K562 (cell line): ENCODE measurements around the gene ARHGEF38. TPM values are rescaled to one million over a fixed set of nuclear protein-coding genes. Genes with fewer than 3 reads are reported as not detected.

Experiments
- ATAC-seq: fragments of 200-7000 bp; cut with Tn5 transposase; 3 replicates; pipeline ENCODE4 v1.9.1; 2020; ENCODE audit warnings: moderate library complexity
- BruUV-seq: library from RNA; stranded (reverse); fragments of 400-500 nt; replicated peaks from 2 replicates; lab custom pipeline; 2021; lab: Mats Ljungman, UMichigan
- CTCF ChIA-PET: fragments of 300-600 bp; formaldehyde crosslinking; extraction: SDS; loops from one replicate; lab custom pipeline; 2021; ENCODE audit warnings: low intra/inter-chr PET ratio; lab: Yijun Ruan, JAX
- POLR2A ChIA-PET: fragments of 300-600, 350-650 bp; sonication (Branson Sonifier 250); formaldehyde crosslinking; extraction: SDS; loops from one replicate; lab custom pipeline; 2021; ENCODE audit warnings: antibody characterized with exemption, inconsistent platforms; lab: Yijun Ruan, JAX
- DNase-seq, 4 experiments: peaks; one replicate each; pipeline versions ENCODE4 v3.0.0 to v3.0.0-alpha.2; 2011 to 2018; ENCODE audit warnings: low spot score in 3 of 4, mixed read lengths in 3 of 4; ENCODE audit errors: extremely low read depth in 1 of 4
- FAIRE-seq: peaks from 2 replicates; lab custom pipeline; 2011; peaks lifted over from hg19 to GRCh38; lab: Jason Lieb, UNC
- H2AFZ ChIP-seq: 2 replicates; pipeline ENCODE4 v1.6.0; 2011; ENCODE audit warnings: low read depth, low read length, control low read depth, inconsistent platforms
- H3K27ac ChIP-seq: fragments of 200-600 bp; 3 replicates; pipeline ENCODE4 v1.8.0; 2011; ENCODE audit warnings: low read depth, mild to moderate bottlenecking, control low read depth, inconsistent platforms, low read length, moderate library complexity, mixed read lengths; ENCODE audit errors: extremely low read depth
- H3K27me3 ChIP-seq, 2 experiments: fragments of 300-600 bp in 1 of 2; 2 replicates in 1 of 2; 3 replicates in 1 of 2; pipeline versions ENCODE4 v1.6.0 to v1.8.0; 2011; ENCODE audit warnings: inconsistent platforms in 2 of 2, low read length in 2 of 2, mild to moderate bottlenecking in 1 of 2, mixed read lengths in 1 of 2, moderate library complexity in 1 of 2; ENCODE audit not compliant: control insufficient read depth in 2 of 2, insufficient read depth in 2 of 2
- H3K36me3 ChIP-seq: fragments of 300-600 bp; 3 replicates; pipeline ENCODE4 v1.8.0; 2011; ENCODE audit warnings: mild to moderate bottlenecking, low read length, inconsistent platforms; ENCODE audit not compliant: control insufficient read depth, insufficient read depth
- H3K4me1 ChIP-seq, 2 experiments: fragments of 200-600 bp in 1 of 2; replicated peaks in 1 of 2; 2 replicates in 1 of 2; 3 replicates in 1 of 2; pipeline versions ENCODE4 v1.5.1 to v1.8.0; 2011; ENCODE audit warnings: inconsistent platforms in 2 of 2, low read length in 2 of 2, mild to moderate bottlenecking in 1 of 2, mixed read lengths in 1 of 2, moderate library complexity in 1 of 2; ENCODE audit not compliant: control insufficient read depth in 2 of 2, insufficient read depth in 2 of 2
- H3K4me2 ChIP-seq: 2 replicates; pipeline ENCODE4 v1.6.1; 2011; ENCODE audit warnings: low read length, control low read depth, inconsistent platforms, mixed read lengths; ENCODE audit not compliant: insufficient read depth
- H3K4me3 ChIP-seq: fragments of 200-600 bp; sonication (generic), shearing (Covaris generic); 2 replicates; pipeline ENCODE4 v1.5.1; 2016; ENCODE audit warnings: control low read depth, inconsistent platforms
- H3K79me2 ChIP-seq: fragments of 200-600 bp; 3 replicates; pipeline ENCODE4 v1.8.0; 2011; ENCODE audit warnings: low read length, inconsistent platforms; ENCODE audit not compliant: control insufficient read depth, insufficient read depth
- H3K9ac ChIP-seq, 2 experiments: 2 replicates each; pipeline versions ENCODE4 v1.6.0 to v1.6.1; 2011; ENCODE audit warnings: low read depth in 2 of 2, low read length in 2 of 2, control low read depth in 1 of 2, inconsistent platforms in 1 of 2, mild to moderate bottlenecking in 1 of 2, mixed read lengths in 1 of 2; ENCODE audit not compliant: insufficient read depth in 1 of 2
- H3K9me1 ChIP-seq: one replicate; pipeline ENCODE4 v1.6.0; 2011; ENCODE audit warnings: inconsistent platforms, mild to moderate bottlenecking, low read length, moderate library complexity; ENCODE audit not compliant: control insufficient read depth, insufficient read depth
- H3K9me3 ChIP-seq: replicated peaks from 2 replicates; pipeline ENCODE4 v1.5.1; 2011; ENCODE audit warnings: low read depth, low read length, inconsistent platforms; ENCODE audit not compliant: control insufficient read depth, insufficient read depth
- H4K20me1 ChIP-seq: replicated peaks from 2 replicates; pipeline ENCODE4 v1.6.1; 2011; ENCODE audit warnings: low read length, inconsistent platforms, mixed read lengths; ENCODE audit not compliant: control insufficient read depth, insufficient read depth
- CHD4 ChIP-seq: fragments of 200-600 bp; sonication (generic); IDR thresholded peaks from 3 replicates; pipeline ENCODE4 v1.6.1; 2012; ENCODE audit warnings: low read depth, mild to moderate bottlenecking, mixed read lengths, low read length, inconsistent platforms; ENCODE audit not compliant: insufficient read depth, insufficient replicate concordance, poor library complexity, severe bottlenecking
- TRIM24 ChIP-seq, 2 experiments: fragments of 450-650 bp; IDR thresholded peaks; 2 replicates each; pipeline ENCODE4 v1.6.1; 2016
- XRCC4 ChIP-seq: IDR thresholded peaks from one replicate; pipeline ENCODE4 v1.6.1; 2011; ENCODE audit not compliant: insufficient read depth, insufficient read length; ENCODE audit errors: extremely low read depth
- ZNF384 ChIP-seq: IDR thresholded peaks from 2 replicates; pipeline ENCODE4 v1.6.1; 2012; ENCODE audit warnings: low read depth, low read length, improper control_type of control experiment
- WGBS: fragments of 100-300 bp; shearing (Covaris generic); methylation state at CpG from one replicate; pipeline ENCODE4 v1.1.6; 2016; ENCODE audit warnings: low coverage, mixed read lengths; ENCODE audit not compliant: insufficient coverage; ENCODE audit errors: missing lambda C conversion rate; 5-methylcytosine and 5-hydroxymethylcytosine counted together
- in situ Hi-C: fragments of 300-500 bp; cut with MboI; formaldehyde crosslinking; loops from 4 replicates; pipeline ENCODE4 v1.15.0; 2018; ENCODE audit warnings: inconsistent platforms, mixed read lengths
- intact Hi-C: fragments of 100-400 bp; cut with micrococcal nuclease; formaldehyde crosslinking; loops from 2 replicates; pipeline ENCODE4 v1.14.2; 2022
- polyA plus RNA-seq, 8 experiments: library from polyadenylated mRNA; depleted of rRNA in 4 of 8; stranded (reverse) in 5 of 8; unstranded in 3 of 8; fragments of >200 nt; fragmentation: Nextera tagmentation in 2 of 8; fragmentation: Illumina TruSeq in 1 of 8; extraction: Ambion mirVana in 2 of 8; extraction: Trizol in 1 of 8; gene quantifications; 2 replicates each; pipeline versions ENCODE4 v1.2.1 to v1.2.3, GENCODE V29; 2011 to 2014; ENCODE audit warnings: inconsistent platforms in 1 of 8, missing spikeins in 1 of 8
- total RNA-seq, 7 experiments: library from RNA; depleted of rRNA in 6 of 7; stranded (reverse); fragments of >200 nt in 6 of 7; fragmentation: Illumina TruSeq in 2 of 7; extraction: Trizol in 2 of 7; gene quantifications; 2 replicates each; pipeline versions ENCODE4 v1.2.1 to v1.2.3, GENCODE V29; 2011 to 2021; ENCODE audit warnings: low replicate concordance in 1 of 7
- TF ChIP-seq, protein P1 (sequence below): sonication (generic); formaldehyde crosslinking; IDR thresholded peaks from 2 replicates; pipeline ENCODE4 v1.8.1; 2023; ENCODE audit warnings: mild to moderate bottlenecking, missing genetic modification reagents

Gene ARHGEF38
- total and polyA plus RNA-seq, 9 of the 15 experiments (the other 6 are each of a cell fraction or from before 2014, with no cell fraction given): 0.17 TPM; not detected in 8

DNA sequence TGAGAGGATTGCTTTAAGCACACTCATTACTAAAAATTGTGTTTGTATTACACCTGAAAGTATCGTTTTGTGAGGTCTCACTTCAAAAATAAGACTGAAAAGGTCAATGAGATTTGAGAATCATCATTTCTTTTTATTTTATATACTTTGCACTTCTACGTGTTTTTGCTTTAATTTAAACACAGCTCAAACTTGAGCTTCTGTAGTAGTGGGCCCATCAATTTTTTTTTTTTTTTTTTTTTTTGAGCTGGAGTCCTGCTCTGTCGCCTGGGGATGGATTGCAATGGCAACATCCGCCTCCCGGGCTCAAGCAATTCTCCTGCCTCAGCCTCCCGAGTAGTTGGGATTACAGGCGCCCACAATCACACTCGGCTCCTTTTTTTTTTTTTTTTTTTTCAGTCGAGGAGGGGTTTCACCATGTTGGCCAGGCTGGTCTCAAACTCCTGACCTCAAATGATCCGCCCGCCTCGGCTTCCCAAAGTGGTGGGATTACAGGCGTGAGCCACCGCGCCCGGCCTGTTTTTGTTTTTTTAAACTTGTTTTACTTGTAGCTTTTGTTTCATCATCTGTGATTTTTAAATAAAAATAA is 157.7 kb downstream of the ARHGEF38 start:
- no peaks in the 10 kb centered on the region for H3K9me3 ChIP-seq
- H3K27ac ChIP-seq: no peak overlapping the region
- intact Hi-C loops (loop anchor here (5.0 kb wide), 1 partner anchor 563 kb away; the partner anchor contains the start of gene TET2), in situ Hi-C loops (no loop called here)
- H4K20me1 ChIP-seq: no peaks in the 10 kb centered on the region
- peak; percentile 15 for ATAC-seq
- WGBS: 2% methylated on average over 11 of the region's 16 CpGs
- H3K79me2 ChIP-seq: peaks cover 95% of the 10 kb centered on the region
- H3K4me3 ChIP-seq: peak overlapping the region; percentile 93
- H3K27me3 ChIP-seq: no peaks in the 10 kb centered on the region
- peaks cover 9% of the 10 kb centered on the region; the same call in 1 of the 3 replicates for H3K36me3 ChIP-seq
- peaks cover 0 to 6% of the 10 kb centered on the region in 2 experiments; a peak in 2 of 5 replicates for H3K4me1 ChIP-seq
- peak overlapping the region; percentile 79 to 88; a peak in 3 of 4 replicates for H3K9ac ChIP-seq
- no peak for TF ChIP-seq XRCC4
- no peak for TF ChIP-seq TRIM24 (IDR thresholded peaks at IDR 0.05)
- TF ChIP-seq, protein P1, sequence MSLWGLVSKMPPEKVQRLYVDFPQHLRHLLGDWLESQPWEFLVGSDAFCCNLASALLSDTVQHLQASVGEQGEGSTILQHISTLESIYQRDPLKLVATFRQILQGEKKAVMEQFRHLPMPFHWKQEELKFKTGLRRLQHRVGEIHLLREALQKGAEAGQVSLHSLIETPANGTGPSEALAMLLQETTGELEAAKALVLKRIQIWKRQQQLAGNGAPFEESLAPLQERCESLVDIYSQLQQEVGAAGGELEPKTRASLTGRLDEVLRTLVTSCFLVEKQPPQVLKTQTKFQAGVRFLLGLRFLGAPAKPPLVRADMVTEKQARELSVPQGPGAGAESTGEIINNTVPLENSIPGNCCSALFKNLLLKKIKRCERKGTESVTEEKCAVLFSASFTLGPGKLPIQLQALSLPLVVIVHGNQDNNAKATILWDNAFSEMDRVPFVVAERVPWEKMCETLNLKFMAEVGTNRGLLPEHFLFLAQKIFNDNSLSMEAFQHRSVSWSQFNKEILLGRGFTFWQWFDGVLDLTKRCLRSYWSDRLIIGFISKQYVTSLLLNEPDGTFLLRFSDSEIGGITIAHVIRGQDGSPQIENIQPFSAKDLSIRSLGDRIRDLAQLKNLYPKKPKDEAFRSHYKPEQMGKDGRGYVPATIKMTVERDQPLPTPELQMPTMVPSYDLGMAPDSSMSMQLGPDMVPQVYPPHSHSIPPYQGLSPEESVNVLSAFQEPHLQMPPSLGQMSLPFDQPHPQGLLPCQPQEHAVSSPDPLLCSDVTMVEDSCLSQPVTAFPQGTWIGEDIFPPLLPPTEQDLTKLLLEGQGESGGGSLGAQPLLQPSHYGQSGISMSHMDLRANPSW (CRISPR knock-in tag): no peak
- TF ChIP-seq ZNF384: peak; percentile 71
- no peak for TF ChIP-seq CHD4
- TF ChIP-seq, all 486 proteins: peak for 1
- DNase-seq (no peak), FAIRE-seq (no peak)
- no peaks in the 10 kb centered on the region for H3K9me1 ChIP-seq
- BruUV-seq: no TSS peak
- CTCF ChIA-PET: no interaction called here
- POLR2A ChIA-PET: interaction anchor here (0.6 to 1.4 kb wide), 2 partner anchors 41 to 669 kb away, joined by 3 read pairs; no protein-coding TSS in a partner anchor
- H2AFZ ChIP-seq: no peak overlapping the region
- peak overlapping the region; percentile 91 for H3K4me2 ChIP-seq
